Activated CD8-positive, alpha-beta memory T cell treated with anti-CD3 and anti-CD28 coated beads, Interleukin-2, amount 50 U/mL, for 24 hours (primary cell): Measurements from ENCODE around the gene DEPP1.

ENCODE experiments used
- DNase-seq: peaks from one replicate; pipeline ENCODE4 v3.0.0-alpha.2; 2020; ENCODE audit errors: extremely low read depth

DEPP1 gene

GRCh38 chr10:44979281-44980191, 927 bp upstream of the DEPP1 start:
- DNase-seq = no peak

- no peak for DNase-seq
Measured at GRCh38 chr10:44978213-44978569, 418 bp downstream of the DEPP1 start.

GRCh38 chr10:44977287-44978212, 1.1 kb downstream of the DEPP1 start:
- DNase-seq = no peak

- no peak for DNase-seq
Measured at GRCh38 chr10:44976352-44977198, 2.0 kb downstream of the DEPP1 start.

GRCh38 chr10:44975431-44976331, 2.9 kb downstream of the DEPP1 start:
- no peak for DNase-seq

GRCh38 chr10:44974628-44975430, 3.8 kb downstream of the DEPP1 start:
- DNase-seq = no peak

GRCh38 chr10:44974082-44974627, 4.5 kb downstream of the DEPP1 start:
- DNase-seq = no peak

GRCh38 chr10:44973323-44974081, 5.1 kb downstream of the DEPP1 start:
- no peak for DNase-seq

- DNase-seq = no peak
Measured at GRCh38 chr10:44972874-44973306, 5.7 kb downstream of the DEPP1 start.

- DNase-seq = no peak
Measured at GRCh38 chr10:44971935-44972757, 6.5 kb downstream of the DEPP1 start.

GRCh38 chr10:44971434-44971833, 7.2 kb downstream of the DEPP1 start:
- no peak for DNase-seq

- no peak for DNase-seq
Measured at GRCh38 chr10:44970812-44971395, 7.7 kb downstream of the DEPP1 start.

GRCh38 chr10:44969854-44970253, 8.8 kb downstream of the DEPP1 start:
- DNase-seq = no peak

GRCh38 chr10:44968500-44969400, 9.9 kb downstream of the DEPP1 start:
- no peak for DNase-seq

GRCh38 chr10:44968091-44968490, 10.5 kb downstream of the DEPP1 start:
- no peak for DNase-seq

- DNase-seq = no peak
Measured at GRCh38 chr10:44967616-44968015, 11.0 kb downstream of the DEPP1 start.
